ENCODE measurements around the gene TCEA2. TPM values are rescaled to one million over a fixed set of nuclear protein-coding genes. Genes with fewer than 3 reads are reported as not detected.

Gene TCEA2
- total and polyA plus RNA-seq, 2 donors (not counting 1 experiment from before 2014, with no cell fraction given) = 58.1 to 63.9 TPM

DNA sequence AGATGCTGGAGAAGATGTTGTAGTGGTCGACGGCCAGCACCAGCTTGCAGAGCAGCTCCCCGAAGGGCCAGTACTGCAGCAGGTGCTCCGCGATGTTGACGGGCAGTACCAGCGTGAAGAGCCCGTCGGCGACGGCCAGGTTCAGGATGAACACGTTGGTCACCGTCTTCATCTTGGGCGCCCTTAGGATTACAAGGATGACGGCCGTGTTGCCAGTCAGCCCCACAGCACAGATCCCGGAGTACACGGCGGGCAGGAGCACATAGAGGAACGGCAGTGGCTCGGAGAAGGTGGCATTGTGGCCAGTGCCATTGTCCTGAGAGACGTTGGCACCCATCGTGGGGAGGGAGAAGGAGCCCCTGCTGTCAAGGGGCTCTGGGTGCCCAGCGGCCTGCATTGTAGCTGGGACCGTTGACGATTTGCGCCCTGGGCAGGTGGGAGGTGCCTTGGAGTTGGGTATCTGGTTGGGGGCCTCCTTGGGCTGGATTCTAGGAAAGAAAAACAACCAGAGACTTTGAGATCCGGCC, 43.5 kb downstream of the TCEA2 start:
- ATAC-seq (ENCODE audit: low read depth) = no peak
- POLR2A ChIA-PET = no interaction called here
- peak overlapping the region; percentile 12 for H3K27ac Mint-ChIP-seq
- DNase-seq = no peak
- Histone ChIP-seq H3K4me1 (ENCODE audit: control insufficient read depth in 2 of 2, insufficient read depth in 2 of 2, low read length in 2 of 2) (peaks cover 25 to 43% of the 10 kb centered on the region in 2 donors), H3K36me3 (replicated peaks in 1 of 2; ENCODE audit: control extremely low read depth in 1 of 2, control insufficient read depth in 1 of 2, extremely low read depth in 1 of 2, insufficient read depth in 2 of 2, low read length in 1 of 2) (no peaks in the 10 kb centered on the region), H3K9me3 (ENCODE audit: control extremely low read depth in 1 of 3, control insufficient read depth in 2 of 3, insufficient read depth in 1 of 3, low read length in 2 of 3) (no peaks in the 10 kb centered on the region), H3K27me3 (replicated peaks in 1 of 4; ENCODE audit: control extremely low read depth in 1 of 4, control insufficient read depth in 3 of 4, insufficient read depth in 4 of 4, low read length in 3 of 4) (peaks cover 0 to 18% (median under 1%) of the 10 kb centered on the region in 4 experiments), H3K4me2 (replicated peaks; ENCODE audit: low read depth, low read length, poor library complexity, severe bottlenecking) (no peak overlapping the region), H4K20me1 (ENCODE audit: control insufficient read depth, insufficient read depth, low read length, poor library complexity, severe bottlenecking) (no peaks in the 10 kb centered on the region), H3K4me3 (ENCODE audit: control extremely low read depth in 1 of 5, extremely low read depth in 1 of 5, insufficient read depth in 1 of 5, low read depth in 2 of 5, low read length in 4 of 5) (no peak overlapping the region), H3K9ac (ENCODE audit: low read length) (no peak overlapping the region), H3K27ac (ENCODE audit: low read length in 2 of 2) (no peak overlapping the region), H3K79me2 (ENCODE audit: control insufficient read depth, insufficient read depth, low read length) (peaks cover 1% of the 10 kb centered on the region), H2AFZ (ENCODE audit: insufficient read depth, low read depth, low read length, poor library complexity, severe bottlenecking) (no peak overlapping the region)
- peak overlapping the region; percentile 1 for H3K4me3 Mint-ChIP-seq
- peaks cover 34% of the 10 kb centered on the region for H3K4me1 Mint-ChIP-seq
- CTCF ChIA-PET = interaction anchor here (0.6 to 2.3 kb wide), 4 partner anchors 11 to 37 kb away, joined by 3 to 12 read pairs (median 4); partner anchors contain the start of gene LKAAEAR1
- TF ChIP-seq, protein P1, sequence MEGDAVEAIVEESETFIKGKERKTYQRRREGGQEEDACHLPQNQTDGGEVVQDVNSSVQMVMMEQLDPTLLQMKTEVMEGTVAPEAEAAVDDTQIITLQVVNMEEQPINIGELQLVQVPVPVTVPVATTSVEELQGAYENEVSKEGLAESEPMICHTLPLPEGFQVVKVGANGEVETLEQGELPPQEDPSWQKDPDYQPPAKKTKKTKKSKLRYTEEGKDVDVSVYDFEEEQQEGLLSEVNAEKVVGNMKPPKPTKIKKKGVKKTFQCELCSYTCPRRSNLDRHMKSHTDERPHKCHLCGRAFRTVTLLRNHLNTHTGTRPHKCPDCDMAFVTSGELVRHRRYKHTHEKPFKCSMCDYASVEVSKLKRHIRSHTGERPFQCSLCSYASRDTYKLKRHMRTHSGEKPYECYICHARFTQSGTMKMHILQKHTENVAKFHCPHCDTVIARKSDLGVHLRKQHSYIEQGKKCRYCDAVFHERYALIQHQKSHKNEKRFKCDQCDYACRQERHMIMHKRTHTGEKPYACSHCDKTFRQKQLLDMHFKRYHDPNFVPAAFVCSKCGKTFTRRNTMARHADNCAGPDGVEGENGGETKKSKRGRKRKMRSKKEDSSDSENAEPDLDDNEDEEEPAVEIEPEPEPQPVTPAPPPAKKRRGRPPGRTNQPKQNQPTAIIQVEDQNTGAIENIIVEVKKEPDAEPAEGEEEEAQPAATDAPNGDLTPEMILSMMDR (IDR thresholded peaks at IDR 0.05) = no peak
- TF ChIP-seq EZH2 (IDR thresholded peaks at IDR 0.05; ENCODE audit: borderline replicate concordance, insufficient read depth, low read depth, low read length, poor library complexity, severe bottlenecking) = no peak
- 98% methylated on average over 28 of the region's 28 CpGs for WGBS (ENCODE audit: insufficient coverage)
- no peaks in the 10 kb centered on the region for H3K9me3 Mint-ChIP-seq (ENCODE audit: insufficient read depth)
- H3K27me3 Mint-ChIP-seq = no peaks in the 10 kb centered on the region
- intact Hi-C loops (cut with micrococcal nuclease) = no loop called here

- Histone ChIP-seq H2AFZ (ENCODE audit: insufficient read depth, low read depth, low read length, poor library complexity, severe bottlenecking) (peak within 1 kb of the TSS; percentile 69), H3K27ac (ENCODE audit: low read length in 2 of 2) (peak within 1 kb of the TSS; percentile 66 to 78), H3K4me2 (replicated peaks; ENCODE audit: low read depth, low read length, poor library complexity, severe bottlenecking) (peak within 1 kb of the TSS; percentile 66)
Observed at GRCh38 chr20:64106981-64107735, 44.2 kb downstream of the TCEA2 start, which contains the start of gene NPBWR2. Gene NPBWR2, minus strand, starts transcription at chr20:64107565. Its CDS starts 734 bp downstream, at chr20:64106831.

More at GRCh38 chr20:64106981-64107735, 44.2 kb downstream of the TCEA2 start, which contains the start of gene NPBWR2:
- H3K4me3 Mint-ChIP-seq = peak within 1 kb of the TSS; percentile 80
- DNase-seq = peak; percentile 64
- H3K27me3 ChIP-seq (replicated peaks in 1 of 4; ENCODE audit: control extremely low read depth in 1 of 4, control insufficient read depth in 3 of 4, insufficient read depth in 4 of 4, low read length in 3 of 4) = peaks cover 0 to 14% (median 0%) of the 10 kb centered on the region in 4 experiments
- no peaks in the 10 kb centered on the region for H3K36me3 ChIP-seq (replicated peaks in 1 of 2; ENCODE audit: control extremely low read depth in 1 of 2, control insufficient read depth in 1 of 2, extremely low read depth in 1 of 2, insufficient read depth in 2 of 2, low read length in 1 of 2)
- ChIA-PET CTCF (interaction anchor here (0.6 to 4.6 kb wide), 9 partner anchors 7 to 68 kb away, joined by 3 to 23 read pairs (median 4); partner anchors contain the start of genes LKAAEAR1 and RGS19), POLR2A (interaction anchor here (0.8 to 1.1 kb wide), 3 partner anchors 23 to 43 kb away, joined by 3 read pairs; partner anchors contain the start of gene LKAAEAR1)
- H3K4me3 ChIP-seq (ENCODE audit: control extremely low read depth in 1 of 5, extremely low read depth in 1 of 5, insufficient read depth in 1 of 5, low read depth in 2 of 5, low read length in 4 of 5) = peak within 1 kb of the TSS in 3 of 5 experiments; percentile 19 to 24 (median 21)
- H3K9me3 Mint-ChIP-seq (ENCODE audit: insufficient read depth) = no peaks in the 10 kb centered on the region
- H3K9ac ChIP-seq (ENCODE audit: low read length) = peak within 1 kb of the TSS; percentile 7
- no peaks in the 10 kb centered on the region for H4K20me1 ChIP-seq (ENCODE audit: control insufficient read depth, insufficient read depth, low read length, poor library complexity, severe bottlenecking)
- WGBS (ENCODE audit: insufficient coverage) = 64% methylated on average over 20 of the region's 22 CpGs
- H3K27me3 Mint-ChIP-seq = no peaks in the 10 kb centered on the region
- H3K79me2 ChIP-seq (ENCODE audit: control insufficient read depth, insufficient read depth, low read length) = no peaks in the 10 kb centered on the region
- peaks cover 36% of the 10 kb centered on the region for H3K4me1 Mint-ChIP-seq
- peak within 1 kb of the TSS; percentile 92 for H3K27ac Mint-ChIP-seq
- H3K4me1 ChIP-seq (ENCODE audit: control insufficient read depth in 2 of 2, insufficient read depth in 2 of 2, low read length in 2 of 2) = peaks cover 20 to 45% of the 10 kb centered on the region in 2 donors
- no peaks in the 10 kb centered on the region for H3K9me3 ChIP-seq (ENCODE audit: control extremely low read depth in 1 of 3, control insufficient read depth in 2 of 3, insufficient read depth in 1 of 3, low read length in 2 of 3)
- intact Hi-C loops (cut with micrococcal nuclease) = no loop called here
- peak; percentile 70 for ATAC-seq (ENCODE audit: low read depth)
- TF ChIP-seq, protein P1 (IDR thresholded peaks at IDR 0.05) = no peak
- no peak for TF ChIP-seq EZH2 (IDR thresholded peaks at IDR 0.05; ENCODE audit: borderline replicate concordance, insufficient read depth, low read depth, low read length, poor library complexity, severe bottlenecking)

All from B cell (primary cell).